Activated gamma-delta T cell treated with Interleukin-2 at 50 U/mL for 16 hours (primary cell): ENCODE data around the gene MIS18BP1.
"Not testable (repeated sequence)": the region's sequence is repeated elsewhere in the genome, so short reads cannot be mapped to it uniquely, and the experiment has no call there.

Source experiments
- DNase-seq: peaks from one replicate; pipeline ENCODE4 v3.0.0-alpha.2; 2020

The MIS18BP1 gene

DNA sequence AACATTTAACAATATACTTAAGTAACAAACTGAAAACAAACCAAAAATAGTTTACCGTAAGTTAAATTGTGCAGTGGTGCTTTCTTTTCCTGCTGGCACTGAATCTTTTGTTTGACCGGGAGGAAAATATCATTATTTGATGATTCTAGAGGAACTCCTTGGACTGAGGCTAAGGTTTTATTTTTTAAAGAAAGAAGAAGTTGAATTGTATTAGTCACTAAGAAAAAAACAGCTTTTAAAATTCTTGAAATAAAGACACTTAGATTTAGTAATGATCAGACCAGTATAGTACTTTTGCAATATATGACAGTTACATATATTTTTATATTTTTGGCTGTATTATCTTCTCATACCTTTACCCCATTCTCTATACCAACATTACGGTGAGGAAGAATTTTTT is 10.3 kb downstream of the MIS18BP1 start:
- DNase-seq: no peak

DNA sequence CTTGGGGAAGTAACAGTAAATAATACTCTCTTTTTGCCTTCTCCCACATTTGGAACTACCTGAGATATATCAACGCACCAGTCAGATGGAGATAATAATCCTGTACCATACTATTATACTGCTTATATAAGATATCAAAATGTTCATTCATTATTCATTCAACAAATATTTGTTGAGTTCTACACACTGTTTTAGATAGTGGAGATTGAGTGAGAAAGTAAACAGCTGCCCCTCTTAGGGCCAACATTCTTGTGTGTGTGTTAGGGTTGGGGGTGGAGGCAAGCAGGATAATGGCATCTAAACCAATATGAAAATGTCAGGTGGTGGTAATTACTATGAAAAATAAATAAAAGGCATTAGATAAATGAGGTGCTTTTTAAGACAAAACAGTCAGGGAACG is 14.0 kb downstream of the MIS18BP1 start:
- no peak for DNase-seq

DNA sequence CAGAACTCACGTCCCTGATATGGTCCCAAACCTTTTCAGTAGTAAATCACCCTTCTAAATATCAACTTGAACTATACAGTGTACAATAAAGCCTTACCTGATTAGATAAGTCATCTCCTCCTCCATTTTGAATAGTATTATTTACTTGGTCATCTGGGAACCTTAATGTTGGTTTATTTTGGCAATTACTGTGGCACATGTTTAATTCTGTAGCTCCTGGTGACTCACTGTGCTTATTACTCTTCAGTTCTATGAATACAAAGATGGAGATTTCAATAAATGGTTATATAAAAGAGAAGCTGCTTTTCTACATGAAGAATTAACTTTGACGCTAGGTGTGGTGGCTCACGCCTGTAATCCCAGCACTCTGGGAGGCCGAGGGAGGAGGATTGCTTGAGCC is 25.4 kb downstream of the MIS18BP1 start:
- no peak for DNase-seq

DNA sequence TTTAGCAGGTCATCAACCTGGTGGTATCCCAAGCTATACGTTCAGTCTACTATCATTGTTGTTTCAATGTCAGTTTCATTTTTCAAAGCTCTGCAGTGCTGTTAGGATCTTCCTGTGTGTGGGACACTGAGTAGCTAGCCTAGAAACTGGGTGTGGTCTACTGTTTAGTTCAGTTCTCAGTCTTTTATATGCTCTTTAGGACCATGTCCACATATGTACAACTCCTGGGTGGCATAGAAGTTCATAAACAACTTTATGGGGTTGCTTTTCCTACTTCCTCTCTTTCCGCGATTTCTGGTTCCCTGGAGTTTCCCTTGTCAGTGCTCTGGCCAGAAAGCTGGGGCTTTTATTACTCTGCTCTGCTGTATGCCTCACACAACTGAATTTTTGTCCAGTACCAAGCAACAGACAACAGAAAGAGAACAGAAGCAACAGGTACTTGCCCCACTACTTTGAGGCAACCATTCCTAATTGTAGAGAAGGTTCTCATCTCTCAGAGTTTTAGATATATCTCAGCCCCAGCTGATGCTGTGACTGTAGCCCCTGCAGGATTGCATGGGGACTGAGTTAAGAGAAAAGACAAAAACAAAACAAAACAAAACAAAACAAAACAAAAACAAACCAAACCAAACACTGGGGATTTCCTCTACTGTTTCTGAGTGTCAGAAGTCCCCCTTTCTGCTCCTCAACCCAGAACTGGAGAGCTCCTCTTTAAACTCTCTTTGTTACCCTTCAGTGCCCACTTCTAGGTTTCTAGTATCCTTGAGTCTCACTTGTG is 30.3 kb downstream of the MIS18BP1 start:
- DNase-seq: no peak

DNA sequence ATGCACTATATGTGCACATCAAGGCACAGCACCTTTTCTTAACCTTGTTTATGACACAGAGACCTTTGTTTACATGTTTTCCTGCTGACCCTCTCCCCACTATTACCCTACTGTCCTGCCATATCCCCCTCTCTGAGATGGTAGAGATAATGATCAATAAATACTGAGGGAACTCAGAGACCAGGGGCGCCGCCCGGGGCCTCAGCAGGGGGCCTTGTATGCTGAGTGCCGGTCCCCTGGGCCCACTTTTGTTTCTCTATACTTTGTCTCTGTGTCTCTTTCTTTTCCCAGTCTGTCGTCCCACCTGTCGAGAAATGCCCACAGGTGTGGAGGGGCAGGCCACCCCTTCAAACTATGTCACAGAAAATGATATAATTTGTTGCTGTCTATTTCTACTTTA is 38.7 kb downstream of the MIS18BP1 start:
- not testable (repeated sequence) for DNase-seq

DNA sequence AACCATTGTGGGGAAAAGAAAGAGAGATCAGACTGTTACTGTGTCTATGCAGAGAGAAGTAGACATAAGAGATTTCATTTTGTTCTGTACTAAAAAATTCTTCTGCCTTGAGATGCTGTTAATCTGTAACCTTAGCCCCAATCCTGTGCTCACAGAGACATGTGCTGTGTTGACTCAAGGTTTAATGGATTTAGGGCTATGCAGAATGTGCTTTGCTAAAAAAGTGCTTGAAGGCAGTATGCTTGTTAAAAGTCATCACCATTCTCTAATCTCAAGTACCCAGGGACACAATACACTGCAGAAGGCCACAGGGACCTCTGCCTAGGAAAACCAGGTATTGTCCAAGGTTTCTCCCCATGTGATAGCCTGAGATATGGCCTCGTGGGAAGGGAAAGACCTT is 39.3 kb downstream of the MIS18BP1 start:
- not testable (repeated sequence) for DNase-seq

DNA sequence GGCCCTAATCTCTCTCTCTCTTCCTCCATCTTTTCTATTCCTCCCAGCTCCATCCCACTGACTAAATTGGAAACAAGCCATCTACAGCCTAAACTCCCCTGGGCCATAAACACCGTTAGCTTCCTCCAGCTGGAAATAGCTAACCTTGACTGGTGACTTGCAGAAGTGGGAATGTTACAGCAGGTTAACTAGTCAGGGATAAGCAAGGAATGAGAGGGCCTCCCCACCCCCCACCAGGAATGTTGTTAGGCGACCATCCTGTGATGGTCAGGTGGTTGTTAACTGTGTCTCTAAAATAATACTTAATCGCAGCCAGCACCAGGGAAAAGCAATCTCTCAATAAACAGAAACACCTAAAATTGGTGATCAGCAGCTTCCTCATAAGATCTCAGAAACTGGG is 40.8 kb downstream of the MIS18BP1 start:
- no peak for DNase-seq

DNA sequence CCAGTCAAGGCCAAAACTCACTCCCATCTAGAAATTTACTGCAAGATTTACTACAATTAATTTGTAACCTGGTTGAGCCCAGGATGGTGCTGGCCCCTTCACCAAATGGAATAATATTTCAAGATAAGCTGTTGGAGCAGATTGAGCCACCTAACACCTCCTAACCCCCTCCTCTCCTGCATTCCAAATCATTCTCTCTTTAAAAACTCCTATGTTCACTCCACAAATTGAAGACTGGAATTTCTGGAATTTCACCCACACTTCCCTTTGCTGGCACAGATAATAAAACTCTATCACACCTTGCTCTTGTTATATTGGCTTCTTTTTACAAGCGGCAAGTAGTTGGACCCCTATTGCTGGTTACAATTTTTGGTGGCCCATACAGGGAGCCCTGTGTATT is 41.7 kb downstream of the MIS18BP1 start:
- no peak for DNase-seq

DNA sequence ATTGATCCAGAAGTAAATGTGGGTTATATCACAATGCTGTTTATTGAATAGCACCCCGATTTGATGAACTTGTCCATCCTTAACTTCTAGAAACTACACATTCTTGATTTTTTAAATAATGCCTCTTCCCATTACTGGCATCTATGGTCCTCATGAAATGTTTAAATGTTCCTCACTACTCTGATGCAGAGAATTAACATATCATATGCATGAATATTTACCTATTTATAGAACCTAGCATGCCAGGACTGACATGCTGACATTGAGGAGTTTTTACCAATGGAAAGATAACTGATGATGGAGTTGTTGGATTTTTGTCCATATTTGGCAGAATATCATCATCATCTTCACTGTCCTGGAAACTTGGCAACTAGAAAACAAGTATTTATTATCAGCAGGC is 42.8 kb downstream of the MIS18BP1 start:
- DNase-seq: no peak

DNA sequence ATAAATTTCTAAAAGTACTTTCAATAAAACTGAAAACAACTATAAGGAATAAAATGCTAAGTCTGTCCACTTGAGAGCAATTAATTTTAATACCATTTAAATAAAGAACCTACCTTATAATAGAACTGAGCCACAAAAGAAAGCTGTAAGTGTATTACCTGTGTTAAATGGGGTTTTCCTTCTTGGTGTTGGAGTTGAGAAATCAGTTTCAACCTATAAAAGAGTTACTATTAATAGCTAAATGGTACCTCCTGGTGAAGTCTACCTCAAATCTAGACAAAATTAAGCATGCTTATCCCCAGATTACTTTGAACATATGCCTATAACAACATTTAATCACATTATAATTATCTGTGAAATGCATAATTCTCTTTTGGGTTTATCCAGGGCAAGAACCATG is 48.8 kb downstream of the MIS18BP1 start:
- no peak for DNase-seq

DNA sequence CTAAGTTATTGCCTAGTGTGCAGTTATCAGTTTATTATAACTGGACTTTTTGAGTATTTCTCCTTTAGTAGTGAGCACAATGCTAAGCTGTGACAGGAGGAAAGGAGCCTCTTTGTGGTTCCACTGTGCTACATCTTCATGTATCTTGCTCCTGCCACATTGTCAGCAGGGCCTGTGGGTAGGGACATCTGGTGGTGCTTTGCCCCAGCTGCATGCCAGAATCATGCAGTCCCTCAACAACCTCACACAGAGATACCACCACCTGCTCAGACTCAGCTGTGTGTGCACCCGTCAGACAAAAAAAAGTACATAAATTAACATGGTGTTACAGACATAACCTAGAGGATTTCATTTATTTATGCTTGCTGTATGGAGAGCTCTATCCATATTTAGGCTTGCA is 51.1 kb downstream of the MIS18BP1 start:
- DNase-seq: no peak

DNA sequence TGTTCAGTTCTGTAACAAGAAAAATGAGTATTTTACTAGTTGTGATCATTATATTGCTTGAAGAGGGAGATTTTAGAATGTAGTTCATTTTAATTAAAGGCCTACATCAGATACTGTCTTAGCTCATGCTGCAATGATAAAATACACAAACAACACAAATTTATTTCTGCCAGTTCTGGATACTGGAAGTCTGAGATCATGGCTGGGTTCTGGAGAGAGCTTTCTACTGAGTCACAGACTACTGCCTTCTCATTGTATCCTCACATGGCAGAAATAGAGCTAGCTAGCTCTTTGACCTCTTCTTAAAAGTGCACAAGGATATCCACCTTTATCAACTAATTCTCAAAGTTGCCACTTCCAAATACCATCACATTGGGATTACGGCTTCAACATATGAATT is 53.8 kb downstream of the MIS18BP1 start:
- DNase-seq: no peak

DNA sequence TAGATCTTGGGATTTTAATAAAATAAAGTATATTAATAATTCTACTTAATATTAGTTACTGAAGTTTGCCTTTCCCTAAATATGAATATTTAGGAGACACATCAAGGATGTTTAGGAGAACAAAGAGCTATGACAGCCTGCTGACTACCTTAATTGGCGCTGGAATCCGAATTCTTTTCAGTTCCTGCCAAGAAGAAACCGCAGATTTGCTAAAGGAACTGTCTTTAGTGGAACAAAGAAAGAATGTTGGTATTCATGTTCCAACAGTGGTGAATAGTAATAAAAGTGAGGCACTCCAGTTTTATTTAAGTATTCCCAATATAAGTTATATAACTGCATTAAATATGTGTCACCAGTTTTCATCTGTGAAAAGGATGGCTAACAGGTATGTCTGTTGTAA is 54.5 kb downstream of the MIS18BP1 start:
- no peak for DNase-seq

DNA sequence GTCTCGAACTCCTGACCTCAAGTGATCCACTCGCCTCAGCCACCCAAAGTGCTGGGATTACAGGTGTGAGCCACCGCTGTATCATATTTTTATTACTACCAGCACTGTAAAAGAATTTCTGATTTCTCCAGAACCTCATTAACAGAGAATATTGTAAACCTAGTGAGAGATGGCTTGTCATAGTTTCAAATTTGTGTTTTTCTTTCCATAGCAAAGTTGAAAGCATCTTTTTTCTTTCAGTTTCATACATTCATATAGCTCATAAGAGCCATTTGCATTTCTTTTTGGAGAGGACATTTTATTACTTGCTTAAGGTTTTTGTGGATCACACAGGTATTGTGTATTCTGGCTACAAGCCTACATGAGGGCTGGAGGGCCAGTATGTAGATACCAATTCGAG is 58.0 kb downstream of the MIS18BP1 start:
- DNase-seq: no peak

DNA sequence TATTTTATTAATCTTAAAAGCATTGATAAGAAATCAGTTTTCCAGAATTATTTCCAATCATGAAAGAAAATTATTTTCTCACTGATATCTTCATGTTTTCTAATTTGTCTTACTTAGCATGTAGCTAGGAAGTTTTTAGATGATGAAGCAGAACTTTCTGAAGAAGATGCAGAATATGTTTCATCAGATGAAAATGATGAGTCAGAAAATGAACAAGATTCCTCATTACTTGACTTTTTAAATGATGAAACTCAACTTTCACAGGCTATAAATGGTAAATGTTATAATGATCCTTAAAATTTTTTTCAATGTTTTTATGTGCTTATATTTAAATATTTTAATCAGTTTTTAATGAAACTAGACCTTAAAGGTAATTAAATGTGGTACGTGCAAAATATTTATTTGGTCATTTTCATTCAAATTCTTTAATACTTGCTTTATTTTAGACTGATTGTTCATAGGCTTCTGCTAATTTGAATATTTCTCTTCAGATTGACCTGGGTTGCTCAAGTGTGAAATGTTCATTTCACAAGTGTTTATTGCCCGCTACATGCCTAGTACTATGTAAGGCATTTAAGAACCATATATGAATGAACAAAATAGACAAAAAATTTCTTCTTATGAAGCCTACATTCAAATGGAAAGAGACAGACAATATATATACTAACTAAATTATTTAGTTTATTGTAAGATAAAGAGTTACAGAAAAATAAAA is 67.7 kb downstream of the MIS18BP1 start:
- no peak for DNase-seq

DNA sequence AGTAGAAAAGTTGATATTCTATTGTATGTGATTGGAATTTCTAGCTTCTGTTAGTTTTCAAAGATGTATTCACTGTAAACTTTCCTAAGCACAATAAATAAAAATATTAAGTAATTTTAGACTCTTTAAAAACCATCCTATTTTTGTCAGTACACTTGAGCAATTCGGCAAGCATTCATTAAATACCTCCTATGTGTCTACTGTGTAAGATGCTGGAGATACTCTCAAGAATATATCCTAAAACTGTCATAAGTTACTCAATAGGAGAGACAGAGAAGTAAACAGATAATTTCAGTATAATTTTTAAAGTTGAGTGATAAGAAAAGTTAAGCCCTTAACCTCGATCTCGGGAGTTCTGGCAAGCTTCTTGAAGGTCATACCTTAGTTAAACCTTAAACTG is 71.2 kb downstream of the MIS18BP1 start:
- no peak for DNase-seq

DNA sequence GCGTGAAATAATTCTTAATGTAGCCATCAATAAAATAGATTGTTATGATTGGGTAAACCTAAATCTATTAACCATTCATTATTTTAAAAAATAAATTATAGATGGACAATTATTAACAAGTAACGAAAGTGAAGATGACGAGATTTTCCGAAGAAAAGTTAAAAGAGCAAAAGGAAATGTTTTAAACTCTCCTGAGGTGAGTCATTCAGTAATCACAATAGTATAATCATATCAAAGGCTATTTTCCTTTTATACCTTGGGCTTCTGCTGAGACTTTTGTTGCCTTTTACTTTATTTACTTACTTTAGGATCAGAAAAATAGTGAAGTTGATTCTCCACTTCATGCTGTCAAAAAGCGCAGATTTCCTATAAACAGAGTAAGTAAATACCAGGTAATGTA is 71.7 kb downstream of the MIS18BP1 start:
- DNase-seq: no peak

DNA sequence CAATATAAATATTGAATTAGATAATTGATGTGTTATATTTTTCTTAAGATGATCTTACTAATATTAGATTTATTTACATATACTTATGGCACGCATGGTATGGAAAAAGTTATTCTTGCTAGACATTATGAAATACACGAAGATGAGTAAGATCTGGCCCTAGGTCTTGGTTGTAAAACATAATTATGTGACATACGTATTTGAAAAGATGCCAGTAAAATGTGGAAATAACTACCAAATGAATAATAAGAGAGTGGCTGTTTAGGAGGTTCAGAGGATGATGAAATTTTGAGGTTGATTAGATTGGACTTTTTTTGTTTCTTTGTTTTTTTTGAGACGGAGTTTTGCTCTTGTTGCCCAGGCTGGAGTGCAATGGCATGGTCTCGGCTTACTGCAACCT is 75.9 kb downstream of the MIS18BP1 start:
- DNase-seq: no peak

DNA sequence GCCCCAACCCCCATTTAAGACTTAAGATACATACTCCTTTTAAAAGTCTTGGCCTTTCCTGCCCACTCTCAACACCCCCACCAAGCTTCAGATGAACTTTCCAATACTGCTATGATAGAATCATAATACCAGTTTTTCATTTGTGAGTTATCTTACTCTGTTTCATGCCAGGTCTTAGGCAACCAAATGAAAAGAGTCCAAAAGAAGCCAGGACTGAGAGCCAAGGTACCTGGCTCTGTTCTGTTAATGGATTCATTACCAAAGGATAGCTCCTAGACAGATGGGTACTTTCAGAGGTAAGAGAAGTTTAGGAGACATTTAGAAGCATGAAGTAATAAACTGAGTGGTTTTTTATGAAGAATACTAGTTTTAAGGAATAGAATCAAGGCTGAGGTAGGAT is 83.1 kb downstream of the MIS18BP1 start:
- DNase-seq: no peak

DNA sequence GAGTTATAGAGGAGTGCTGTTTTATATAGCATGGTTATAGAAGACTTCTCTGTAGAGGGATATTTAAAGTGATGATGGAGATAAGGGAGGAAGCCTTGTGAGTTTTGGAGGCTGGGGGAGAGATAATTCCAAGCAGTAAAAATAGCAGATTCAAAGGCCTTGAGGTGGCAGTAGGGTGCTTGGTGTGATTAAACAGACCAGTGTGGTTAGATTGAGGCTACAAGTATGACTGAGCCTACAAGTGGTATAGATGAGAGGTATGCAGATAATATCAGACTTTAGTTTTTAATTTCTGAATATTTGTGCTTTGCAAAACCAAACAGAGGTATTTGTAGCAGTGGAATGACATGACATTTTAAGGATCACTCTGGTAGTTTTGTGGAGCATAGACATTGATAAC is 96.9 kb downstream of the MIS18BP1 start:
- no peak for DNase-seq
